ENCODE data around the gene GDPGP1.
A peak's percentile ranks its signal among the peaks of the same experiment; 100 is the strongest.
"Not testable (repeated sequence)": the region's sequence is repeated elsewhere in the genome, so short reads cannot be mapped to it uniquely, and the experiment has no call there.

Gene GDPGP1, protein sequence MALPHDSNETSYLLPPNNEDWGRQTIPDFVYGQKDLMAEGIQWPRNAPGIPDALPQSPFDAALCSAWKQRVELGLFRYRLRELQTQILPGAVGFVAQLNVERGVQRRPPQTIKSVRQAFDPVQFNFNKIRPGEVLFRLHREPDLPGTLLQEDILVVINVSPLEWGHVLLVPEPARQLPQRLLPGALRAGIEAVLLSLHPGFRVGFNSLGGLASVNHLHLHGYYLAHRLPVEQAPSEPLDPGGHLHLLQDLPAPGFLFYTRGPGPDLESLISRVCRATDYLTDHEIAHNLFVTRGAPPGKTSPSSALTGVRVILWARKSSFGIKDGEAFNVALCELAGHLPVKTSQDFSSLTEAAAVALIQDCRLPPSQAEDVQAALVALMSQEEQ

DNA sequence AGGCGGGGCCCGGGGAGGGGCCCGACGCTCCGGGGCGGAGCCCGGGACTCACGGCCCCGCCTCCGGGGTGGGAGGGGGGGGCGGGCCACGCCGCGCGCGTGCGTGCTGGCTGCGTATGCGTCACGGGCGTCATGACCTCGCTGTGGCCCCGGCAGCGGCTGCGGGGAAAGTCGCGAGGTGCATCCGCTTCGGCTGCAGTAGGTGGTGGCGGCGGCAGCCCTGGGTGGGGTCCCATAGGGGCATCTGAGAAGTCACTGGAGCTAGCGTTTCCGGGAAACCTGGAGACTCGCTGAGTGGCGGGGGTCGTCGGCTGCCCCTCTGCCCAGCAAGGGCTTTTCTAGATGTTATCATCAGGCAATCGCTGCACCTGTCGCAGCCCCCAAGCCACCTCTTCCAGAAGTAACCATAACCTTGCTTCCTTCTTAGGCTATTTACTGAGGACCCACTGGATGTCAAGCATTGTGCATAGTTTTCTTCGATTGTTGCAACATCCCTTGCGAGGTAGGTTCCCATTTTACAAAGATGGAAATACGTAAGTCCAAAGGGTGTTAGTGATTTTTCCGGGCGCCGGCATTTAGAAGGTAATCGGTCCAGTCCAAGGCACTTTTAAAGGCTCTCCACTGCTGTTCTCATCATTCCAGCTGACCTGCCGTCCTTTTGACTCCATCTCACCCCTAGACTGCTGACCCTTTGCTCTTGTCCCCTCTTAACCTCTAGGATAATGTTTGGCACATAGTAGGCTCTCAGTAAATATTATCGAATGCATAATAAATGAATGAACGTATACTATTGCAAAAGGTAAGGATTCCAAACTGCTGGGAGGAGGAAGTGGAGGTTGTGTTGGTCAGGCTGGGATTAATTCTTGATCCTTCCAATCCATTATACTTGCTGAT, at the start of gene GDPGP1:
Gene GDPGP1 (plus strand): TSS at position 114 of the 893 bp plus-strand sequence. CDS start 6,700 bp downstream, outside the sequence.
- DNase-seq: no peak

DNA sequence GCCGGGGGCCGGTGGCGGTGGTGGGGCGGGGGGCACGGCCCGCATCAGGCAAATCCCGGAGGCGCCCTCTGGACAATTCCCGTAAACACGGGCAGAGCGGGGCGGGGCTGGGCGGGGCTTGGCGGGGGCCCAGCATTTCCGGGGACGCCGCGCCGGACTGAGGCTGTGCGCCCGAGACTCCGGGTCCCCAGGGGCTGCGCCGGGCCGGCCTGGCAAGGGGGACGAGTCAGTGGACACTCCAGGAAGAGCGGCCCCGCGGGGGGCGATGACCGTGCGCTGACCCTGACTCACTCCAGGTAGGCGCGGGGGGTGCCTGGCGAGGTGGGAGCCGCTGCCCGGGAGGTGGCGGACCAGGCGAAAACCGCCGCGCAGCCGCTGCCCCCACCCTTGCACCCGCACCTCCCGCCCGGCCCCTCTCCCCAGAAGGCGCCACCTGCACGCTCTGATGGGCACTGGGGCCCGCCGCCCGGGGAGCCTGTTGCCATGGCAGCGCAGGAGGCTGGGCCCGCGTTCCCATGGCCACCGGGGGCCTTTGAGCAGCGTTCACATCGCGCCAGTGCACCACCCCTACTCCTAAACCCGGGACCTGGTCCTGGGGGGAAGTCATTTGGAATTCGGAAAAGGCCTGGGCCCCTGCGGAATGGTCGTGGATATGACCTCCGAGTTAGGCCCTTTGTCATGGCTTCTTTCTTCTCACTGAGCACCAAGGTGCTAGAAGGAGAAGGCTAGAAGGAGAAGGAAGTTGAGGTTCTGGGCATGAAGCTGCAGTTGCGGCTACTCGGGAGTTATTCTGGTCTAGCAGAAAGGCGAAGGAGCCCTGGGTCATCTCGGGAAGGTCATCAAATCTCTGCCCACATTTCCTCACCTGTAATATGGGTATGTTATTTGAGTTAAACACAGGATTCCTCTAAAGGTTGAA, 49.0 kb upstream of the GDPGP1 start:
- DNase-seq: peak; percentile 48

DNA sequence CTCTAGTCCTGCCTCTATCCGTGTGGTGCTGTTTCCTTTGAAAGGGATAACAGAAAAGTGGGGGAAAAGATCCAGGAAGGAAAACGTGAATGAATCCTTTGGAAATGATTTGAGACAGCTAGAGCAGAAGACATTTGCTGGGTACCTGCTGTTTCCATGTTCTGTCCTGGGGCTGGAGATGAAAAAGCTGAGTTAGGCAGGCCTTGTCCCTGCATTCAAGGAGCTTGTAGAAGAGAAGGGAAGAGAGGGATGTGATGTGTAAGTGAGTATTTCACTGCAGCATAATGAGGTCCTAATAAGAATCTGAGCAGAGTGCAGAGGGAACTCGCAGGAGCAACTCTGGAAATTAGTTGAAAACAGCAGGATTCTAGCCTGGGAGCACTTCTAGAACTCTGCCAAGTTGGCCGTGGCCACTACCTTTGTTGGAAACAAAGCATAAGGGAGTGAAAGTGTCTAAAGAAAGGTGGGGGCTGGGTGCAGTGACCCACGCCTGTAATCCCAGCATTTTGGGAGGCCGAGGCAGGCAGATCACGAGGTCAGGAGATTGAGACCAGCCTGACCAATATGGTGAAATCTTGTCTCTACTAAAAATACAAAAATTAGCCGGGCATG, 46.6 kb upstream of the GDPGP1 start:
- DNase-seq: no peak

DNA sequence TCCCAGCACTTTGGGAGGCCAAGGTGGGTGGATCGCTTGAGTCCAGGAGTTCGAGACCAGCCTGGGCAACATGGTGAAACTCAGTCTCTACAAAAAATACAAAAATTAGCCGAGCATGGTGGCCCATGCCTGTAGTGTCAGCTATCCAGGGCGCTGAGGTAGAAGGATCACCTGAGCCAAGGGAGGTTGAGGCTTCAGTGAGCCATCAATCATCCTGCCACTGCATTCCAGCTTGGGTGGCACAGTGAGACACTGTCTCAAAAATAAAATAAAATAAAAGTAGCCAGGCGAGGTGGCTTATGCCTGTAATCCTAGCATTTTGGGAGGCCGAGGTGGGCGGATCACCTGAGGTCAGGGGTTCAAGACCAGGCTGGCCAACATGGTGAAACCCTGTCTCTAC, 45.9 kb upstream of the GDPGP1 start:
- DNase-seq: not testable (repeated sequence)

DNA sequence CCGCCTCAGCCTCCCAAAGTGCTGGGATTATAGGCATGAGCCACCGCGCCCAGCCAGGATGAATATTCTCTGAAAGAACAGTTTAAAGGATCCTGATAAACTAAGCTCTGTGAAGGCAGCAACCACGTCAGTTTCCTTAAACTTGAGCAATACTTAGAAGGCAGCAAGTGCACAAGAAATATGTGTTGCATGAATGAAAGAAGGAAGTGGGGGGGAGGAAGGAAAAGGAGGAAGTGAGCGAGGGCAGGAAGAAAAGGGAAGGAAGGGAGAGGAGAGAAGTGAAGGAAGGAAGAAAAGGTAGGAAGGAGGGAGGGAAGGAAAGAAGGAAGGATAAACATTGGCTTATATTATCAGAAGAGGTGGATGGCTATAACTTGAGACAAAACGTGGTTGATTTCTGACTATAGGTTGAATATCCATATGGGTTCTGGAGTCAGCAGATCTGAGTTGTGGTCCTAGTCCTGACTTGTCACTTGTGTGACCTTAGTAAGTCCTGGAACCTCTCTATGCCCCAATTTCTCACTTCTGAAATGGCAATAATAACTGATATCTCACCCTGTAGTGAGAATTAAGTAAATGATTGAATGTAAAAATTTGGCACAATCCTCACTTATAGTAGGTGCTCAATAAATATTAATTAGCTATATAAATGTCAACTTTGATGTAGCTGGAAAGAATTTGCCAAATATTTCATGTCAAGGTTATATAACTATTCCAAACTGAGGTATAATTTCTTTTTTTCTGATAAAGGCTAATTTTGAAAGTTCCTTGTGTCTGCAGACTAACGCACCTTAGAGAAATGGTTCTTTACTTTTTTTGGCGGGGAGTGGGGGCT, 44.9 kb upstream of the GDPGP1 start:
- no peak for DNase-seq

DNA sequence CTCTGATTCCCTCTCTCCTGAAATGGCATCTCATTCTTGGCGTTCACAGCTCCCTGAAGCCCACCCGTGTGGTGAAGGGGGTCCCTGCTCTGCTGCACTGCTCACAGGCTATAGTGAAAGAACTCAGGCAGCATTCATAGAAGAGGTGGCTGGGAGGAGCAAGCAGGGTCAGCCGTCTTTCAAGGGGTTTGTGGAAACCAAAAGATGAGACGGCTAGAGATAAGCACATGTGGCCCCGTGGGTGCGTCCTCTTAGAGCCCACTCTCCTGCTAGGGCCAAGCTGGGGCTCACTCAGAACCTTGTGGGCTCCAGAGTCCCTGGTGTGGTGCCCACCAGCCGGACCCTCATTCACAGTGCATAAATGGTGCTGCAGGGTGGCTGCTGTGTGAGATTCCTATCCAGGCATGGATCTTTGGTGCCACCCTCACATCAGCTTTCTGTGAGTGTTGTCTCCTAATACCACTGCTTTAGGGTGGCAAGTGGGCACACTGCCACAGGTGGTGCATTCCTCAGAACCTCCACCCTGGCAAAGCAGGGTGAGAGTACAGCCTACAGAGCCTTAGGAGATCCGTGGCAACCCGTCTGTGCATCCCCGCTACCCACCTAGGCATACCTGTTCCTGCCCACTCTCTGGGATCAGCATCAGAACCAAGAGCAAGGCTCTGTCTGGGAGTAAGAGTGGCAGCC, 44.1 kb upstream of the GDPGP1 start:
- no peak for DNase-seq

DNA sequence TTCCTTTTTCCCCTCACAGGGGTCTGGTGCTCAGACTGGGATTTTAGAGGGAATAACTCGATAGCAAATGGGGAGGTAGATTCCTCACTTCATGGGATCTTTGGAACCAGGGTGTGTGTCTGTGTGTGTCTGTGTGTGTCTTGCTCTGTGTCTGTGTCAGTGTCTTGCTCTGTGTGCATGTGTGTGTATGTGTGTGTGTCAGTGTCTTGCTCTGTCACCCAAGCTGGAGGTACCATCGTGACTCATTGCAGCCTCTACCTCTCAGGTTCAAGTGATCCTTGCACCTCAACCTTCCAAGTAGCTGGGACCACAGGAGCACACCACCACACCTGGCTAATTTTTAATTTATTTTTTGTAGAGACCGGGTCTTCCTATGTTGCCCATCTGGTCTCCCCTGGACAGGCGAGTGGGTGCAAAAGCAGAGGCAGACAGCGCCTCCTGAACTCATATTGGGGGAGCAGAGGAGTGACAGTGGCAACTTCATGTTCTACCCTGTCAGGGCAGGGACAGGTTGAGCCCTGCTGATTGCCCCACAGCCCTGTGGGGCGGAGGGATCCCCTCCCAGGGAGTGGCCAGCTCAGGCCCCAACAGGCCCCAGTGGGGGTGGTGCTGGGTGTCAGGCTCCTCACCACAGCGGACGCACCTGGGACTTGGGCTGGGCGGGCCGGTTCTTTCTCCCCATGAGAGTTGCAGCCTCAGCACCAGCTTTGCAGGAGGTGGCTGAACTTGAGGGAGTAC, 43.2 kb upstream of the GDPGP1 start:
- no peak for DNase-seq

DNA sequence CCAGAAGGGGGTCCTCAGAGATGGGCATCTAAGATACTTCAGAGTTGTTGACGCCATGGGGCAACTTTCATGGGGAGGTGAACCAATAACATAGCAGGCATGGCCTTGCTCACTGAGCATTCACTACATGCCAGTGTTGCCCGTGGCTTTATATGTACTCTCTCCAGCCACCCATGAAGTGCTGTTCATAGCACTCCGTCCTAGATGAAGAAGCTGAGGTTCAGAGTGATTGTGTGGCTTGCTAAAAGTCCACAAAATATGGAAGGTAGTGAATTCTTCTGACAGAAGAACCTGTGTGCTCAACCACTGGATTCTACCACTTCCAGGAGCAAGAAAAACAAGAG, 42.7 kb upstream of the GDPGP1 start:
- no peak for DNase-seq

DNA sequence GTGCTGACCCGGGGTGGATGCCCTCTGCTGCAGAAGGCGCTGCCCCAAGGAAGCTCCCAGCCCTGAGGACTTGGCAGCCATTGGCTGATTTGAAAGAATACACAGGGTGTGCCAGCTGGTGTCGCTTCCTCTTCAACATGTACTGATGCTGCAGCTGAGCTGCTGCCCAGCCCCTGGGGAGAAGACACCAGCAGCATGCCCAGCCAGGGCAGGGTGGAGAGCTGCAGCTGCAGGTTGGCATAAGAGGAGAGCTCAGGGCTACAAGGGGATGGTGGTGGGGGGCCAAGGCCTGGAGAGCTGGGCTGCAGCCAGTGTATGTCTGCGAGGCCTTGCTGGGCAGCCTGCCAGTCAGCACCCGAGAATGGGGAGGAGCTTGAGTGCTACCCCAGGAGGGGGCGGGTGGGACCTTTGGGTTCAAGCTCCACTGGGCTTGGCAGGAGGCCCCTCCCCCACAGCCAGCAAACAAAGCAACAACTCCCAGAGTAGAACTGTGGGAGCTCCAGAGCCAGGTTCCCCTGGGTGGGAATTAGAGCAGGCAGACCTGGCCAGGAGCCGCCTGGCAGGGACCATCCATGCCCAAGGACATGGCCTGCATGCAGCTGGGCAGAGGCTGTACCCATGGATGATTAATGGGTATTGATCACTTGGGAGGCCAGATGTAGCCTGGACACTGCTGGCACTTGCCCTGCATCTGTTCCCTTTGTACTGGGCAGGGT, 42.1 kb upstream of the GDPGP1 start:
- DNase-seq: no peak

DNA sequence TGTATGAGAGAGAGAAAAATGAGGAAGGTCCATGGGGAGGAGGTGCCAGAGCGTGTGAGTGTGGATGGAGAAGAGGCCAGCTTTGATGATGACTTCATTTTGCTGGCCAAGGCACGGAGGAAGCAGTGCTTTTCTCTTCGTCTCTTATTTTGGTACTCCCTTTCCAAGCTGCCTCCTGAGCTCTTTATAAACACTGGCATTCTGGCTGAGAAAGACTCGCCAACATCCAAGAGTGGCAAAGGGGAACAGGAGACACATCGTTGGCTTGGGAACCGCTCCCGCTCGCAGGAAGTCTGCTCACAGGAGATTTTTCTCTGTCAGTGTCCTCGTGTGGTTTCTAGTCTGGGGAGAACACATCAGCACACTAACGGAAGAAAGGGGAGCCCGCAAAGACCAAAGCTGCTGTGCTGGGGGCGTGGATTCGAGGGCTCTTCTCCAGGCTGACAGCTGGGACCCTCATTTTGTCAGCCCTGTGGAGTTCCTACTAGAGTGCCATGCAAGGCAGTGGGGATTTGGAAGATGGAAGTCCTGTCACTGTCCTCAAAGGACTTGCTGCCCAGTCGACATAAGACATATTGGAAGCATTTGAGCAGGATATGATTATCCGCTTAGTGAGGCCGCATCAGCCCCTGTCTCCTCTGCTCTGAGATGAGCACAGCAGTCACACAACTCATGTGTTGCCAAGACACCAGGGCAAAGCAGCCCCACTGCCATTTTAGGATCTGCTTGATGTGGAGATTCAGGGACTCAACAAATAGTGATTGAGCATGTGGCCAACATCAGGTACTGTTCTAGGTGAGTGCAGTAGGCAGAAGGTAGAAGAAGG, 40.8 kb upstream of the GDPGP1 start:
- DNase-seq: no peak

DNA sequence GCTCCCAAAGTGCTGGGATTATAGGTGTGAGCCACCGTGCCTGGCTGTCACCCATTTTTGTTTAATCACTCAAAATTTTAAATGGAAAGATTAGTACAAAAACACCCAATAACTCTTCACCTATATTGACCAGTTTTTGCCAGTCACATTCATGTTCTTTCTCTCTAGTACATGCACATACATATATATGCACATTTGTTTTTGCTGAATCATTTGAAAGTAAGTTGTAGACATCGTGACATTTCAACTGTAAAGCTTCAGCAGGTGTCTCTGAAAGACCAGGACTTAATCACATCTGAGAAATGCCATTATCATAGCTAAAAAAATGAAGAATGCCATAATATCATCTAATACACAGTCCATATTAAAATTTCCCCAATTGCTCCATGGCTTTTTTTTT, 39.4 kb upstream of the GDPGP1 start:
- DNase-seq: no peak

DNA sequence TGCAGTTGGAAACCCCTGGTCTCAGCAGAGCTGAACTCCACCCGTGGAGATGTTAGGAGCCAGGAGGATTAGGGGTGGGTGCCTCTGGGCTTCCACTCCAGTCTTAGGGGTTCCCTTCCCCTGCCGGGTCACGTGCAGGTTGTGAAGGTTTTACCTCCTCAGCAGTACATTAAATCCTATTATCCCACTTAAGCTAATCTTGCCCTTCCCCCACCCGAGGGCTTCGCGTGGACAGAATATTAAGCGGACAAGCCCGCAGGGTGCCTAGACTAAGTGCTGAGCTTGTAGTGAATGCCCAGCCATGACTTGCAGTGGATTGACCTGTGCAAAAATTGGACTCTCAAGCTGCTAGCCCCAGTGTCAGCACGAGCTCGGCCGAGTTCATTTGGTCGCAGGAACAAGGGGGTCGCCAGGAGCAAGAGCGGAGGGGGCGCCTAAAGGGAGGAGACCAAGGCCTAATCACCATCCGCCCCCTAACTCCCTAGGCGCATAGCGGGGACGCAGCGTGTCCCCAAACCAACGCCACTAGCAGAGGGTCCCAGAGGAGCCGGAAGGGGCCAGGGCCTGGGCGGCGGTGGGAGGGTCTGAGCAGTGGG, 33.4 kb upstream of the GDPGP1 start:
- no peak for DNase-seq

DNA sequence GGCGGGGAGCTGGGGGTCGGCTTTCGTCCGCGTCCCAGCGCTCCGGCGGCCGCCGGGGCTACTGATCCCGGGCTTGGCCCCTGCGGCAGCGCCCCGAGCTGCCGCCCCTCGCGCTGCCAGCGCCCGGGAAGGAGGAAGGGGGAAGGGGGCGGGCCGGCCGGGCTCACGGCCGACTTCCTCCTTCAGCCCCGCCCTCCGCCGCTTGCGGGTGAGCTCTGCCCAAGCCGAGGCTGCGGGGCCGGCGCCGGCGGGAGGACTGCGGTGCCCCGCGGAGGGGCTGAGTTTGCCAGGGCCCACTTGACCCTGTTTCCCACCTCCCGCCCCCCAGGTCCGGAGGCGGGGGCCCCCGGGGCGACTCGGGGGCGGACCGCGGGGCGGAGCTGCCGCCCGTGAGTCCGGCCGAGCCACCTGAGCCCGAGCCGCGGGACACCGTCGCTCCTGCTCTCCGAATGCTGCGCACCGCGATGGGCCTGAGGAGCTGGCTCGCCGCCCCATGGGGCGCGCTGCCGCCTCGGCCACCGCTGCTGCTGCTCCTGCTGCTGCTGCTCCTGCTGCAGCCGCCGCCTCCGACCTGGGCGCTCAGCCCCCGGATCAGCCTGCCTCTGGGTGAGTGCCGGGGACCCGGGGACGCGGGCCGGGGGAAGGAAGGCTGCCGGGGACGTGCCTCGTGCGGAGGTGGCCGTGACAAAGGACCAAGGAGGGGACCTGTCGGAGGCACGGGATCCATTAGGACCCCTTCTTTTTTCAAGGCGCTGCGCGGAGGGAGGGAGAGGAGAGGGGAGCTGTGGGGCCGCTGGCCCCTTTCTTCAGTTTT, 32.7 kb upstream of the GDPGP1 start, which contains the start of gene SEMA4B:
Gene SEMA4B (plus strand): TSS at position 201 of the 814 bp plus-strand sequence. CDS start 249 bp downstream, at position 450.
- peak; percentile 72 for DNase-seq

DNA sequence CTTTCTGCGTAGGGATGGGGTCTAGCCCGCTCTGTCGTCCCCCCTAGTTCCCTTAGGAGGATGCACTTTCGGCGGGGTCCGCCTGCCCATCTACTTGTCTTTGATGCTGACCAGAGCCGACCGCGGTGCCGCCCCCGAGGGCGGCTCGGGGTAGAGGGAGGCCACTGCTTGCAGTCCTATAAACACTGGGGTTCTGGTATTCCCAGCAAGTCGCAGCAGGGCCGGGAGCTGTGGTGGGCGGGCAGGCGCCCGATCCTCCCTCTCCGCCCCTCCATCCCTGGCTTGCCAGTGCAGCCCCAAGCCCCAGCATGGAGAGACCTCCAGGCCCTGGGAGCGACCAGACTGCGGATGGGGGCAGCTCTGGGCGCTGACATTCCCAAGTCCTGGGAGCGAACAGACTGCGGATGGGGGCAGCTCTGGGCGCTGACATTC, 32.0 kb upstream of the GDPGP1 start:
- DNase-seq: no peak

DNA sequence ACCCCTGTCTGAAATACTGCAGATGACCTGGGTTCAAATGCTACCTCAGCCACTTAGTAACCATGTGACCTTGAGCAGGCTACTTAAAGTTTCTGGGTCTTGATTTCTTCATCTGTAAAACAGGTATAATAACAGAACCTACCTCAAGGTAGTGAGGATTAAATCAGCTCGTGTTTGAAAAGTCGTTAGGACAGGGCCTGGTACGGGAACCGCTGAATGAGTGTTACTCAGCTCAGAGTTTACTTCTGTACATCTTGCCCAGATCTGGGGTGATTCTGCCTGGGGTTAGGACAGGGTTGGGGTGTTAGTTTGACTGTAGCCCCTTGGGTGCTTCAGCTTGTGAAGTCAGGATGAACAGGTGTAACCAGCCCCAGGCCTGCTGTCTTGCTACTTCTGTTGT, 31.1 kb upstream of the GDPGP1 start:
- no peak for DNase-seq

DNA sequence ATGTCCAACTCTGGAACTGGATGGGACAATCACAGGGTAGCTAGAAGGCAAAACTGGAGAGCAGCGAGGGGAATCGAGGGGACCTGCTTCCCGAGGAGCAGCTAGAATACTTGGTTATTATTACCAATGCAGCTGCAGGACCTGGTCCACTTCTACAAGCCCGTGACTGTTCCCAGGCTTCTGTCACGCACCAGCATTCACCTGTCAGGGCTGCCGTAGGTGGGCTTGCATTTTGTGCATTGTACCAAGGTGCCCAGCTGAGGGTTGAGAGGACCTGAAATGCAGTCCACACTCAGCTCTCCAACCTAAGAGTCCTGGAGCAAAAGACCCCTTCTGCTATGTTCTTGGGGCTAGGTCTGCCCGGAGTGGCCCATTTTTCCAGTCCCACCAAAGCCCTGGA, 30.5 kb upstream of the GDPGP1 start:
- no peak for DNase-seq

DNA sequence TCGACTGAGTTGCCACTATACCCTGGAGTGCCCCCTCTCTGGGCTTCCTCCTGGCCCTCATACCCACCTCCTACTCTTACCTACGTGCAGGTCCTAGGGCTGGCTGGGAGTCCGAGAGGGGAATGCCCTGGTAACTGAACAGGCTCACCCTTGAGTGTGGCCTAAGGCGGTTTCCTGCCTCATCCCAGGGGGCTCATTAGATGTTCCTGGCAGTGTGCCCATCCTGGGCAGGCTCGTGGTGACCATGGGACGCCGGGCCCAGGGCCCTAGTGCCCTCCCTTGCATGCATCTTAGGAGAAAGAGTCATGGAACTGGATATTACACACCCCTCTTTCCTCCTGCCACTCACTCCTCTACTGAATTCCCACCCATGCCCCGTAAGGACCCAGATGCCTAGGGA, 30.1 kb upstream of the GDPGP1 start:
- DNase-seq: no peak
